Chondrocyte (in vitro differentiated cells): Measurements from ENCODE around the gene SMIM33. TPM values are rescaled to one million over a fixed set of nuclear protein-coding genes. Genes with fewer than 3 reads are reported as not detected.

ENCODE experiments used
- DNase-seq: peaks from one replicate; pipeline ENCODE4 v3.0.0; 2021; ENCODE audit warnings: mixed read lengths, low spot score
- H3K27ac Mint-ChIP-seq: one replicate; pipeline ENCODE4 v1.8.0; 2021; ENCODE audit warnings: mild to moderate bottlenecking, moderate library complexity, mixed read lengths; ENCODE audit not compliant: unreplicated experiment
- H3K27me3 Mint-ChIP-seq: 2 replicates; pipeline ENCODE4 v1.8.0; 2021; ENCODE audit warnings: low read depth, mixed read lengths
- H3K36me3 Mint-ChIP-seq: 2 replicates; pipeline ENCODE4 v1.8.0; 2021; ENCODE audit warnings: low read depth, mixed read lengths
- H3K4me1 Mint-ChIP-seq: 2 replicates; pipeline ENCODE4 v1.8.0; 2021; ENCODE audit warnings: low read depth, mild to moderate bottlenecking, mixed read lengths
- H3K4me3 Mint-ChIP-seq: one replicate; pipeline ENCODE4 v1.8.0; 2021; ENCODE audit warnings: mild to moderate bottlenecking, moderate library complexity, mixed read lengths; ENCODE audit not compliant: unreplicated experiment
- H3K9me3 Mint-ChIP-seq: 2 replicates; pipeline ENCODE4 v1.8.0; 2021; ENCODE audit warnings: low read depth, mixed read lengths
- CTCF ChIP-seq: fragments of 200-600 bp; sonication (generic); IDR thresholded peaks from 2 replicates; pipeline ENCODE4 v1.5.0; 2021; ENCODE audit warnings: antibody characterized with exemption, mild to moderate bottlenecking, moderate library complexity
- total RNA-seq: library from RNA; stranded (reverse); gene quantifications from 3 replicates; pipeline ENCODE4 v1.2.1, GENCODE V29; 2021

Gene SMIM33
- total RNA-seq, 1 donor from 2014 or later = not detected

- no peak for DNase-seq
- no peak overlapping the region for H3K4me3 Mint-ChIP-seq
- TF ChIP-seq CTCF = no peak
- H3K4me1 Mint-ChIP-seq = peaks cover 50% of the 10 kb centered on the region
- H3K27ac Mint-ChIP-seq = peak overlapping the region; percentile 62
- H3K36me3 Mint-ChIP-seq = no peaks in the 10 kb centered on the region
- H3K27me3 Mint-ChIP-seq = no peaks in the 10 kb centered on the region
- no peaks in the 10 kb centered on the region for H3K9me3 Mint-ChIP-seq
Observed at GRCh38 chr5:139443831-139444453, 26.9 kb upstream of the SMIM33 start.

GRCh38 chr5:139445325-139446170, 25.3 kb upstream of the SMIM33 start:
- no peak for TF ChIP-seq CTCF
- Mint-ChIP-seq H3K36me3 (no peaks in the 10 kb centered on the region), H3K27ac (peak overlapping the region; percentile 85), H3K4me1 (peaks cover 41% of the 10 kb centered on the region), H3K9me3 (no peaks in the 10 kb centered on the region), H3K4me3 (no peak overlapping the region), H3K27me3 (no peaks in the 10 kb centered on the region)
- DNase-seq = no peak

GRCh38 chr5:139446956-139447779, 23.6 kb upstream of the SMIM33 start:
- Mint-ChIP-seq H3K27ac (peak overlapping the region; percentile 85), H3K4me1 (peaks cover 41% of the 10 kb centered on the region), H3K36me3 (no peaks in the 10 kb centered on the region), H3K27me3 (no peaks in the 10 kb centered on the region), H3K9me3 (no peaks in the 10 kb centered on the region), H3K4me3 (no peak overlapping the region)
- no peak for DNase-seq
- TF ChIP-seq CTCF = no peak

GRCh38 chr5:139451176-139451575, 19.6 kb upstream of the SMIM33 start:
- Mint-ChIP-seq H3K9me3 (no peaks in the 10 kb centered on the region), H3K4me3 (no peak overlapping the region), H3K27ac (no peak overlapping the region), H3K36me3 (no peaks in the 10 kb centered on the region), H3K27me3 (no peaks in the 10 kb centered on the region), H3K4me1 (peaks cover 15% of the 10 kb centered on the region)
- no peak for TF ChIP-seq CTCF
- peak; percentile 14 for DNase-seq
